Right renal cortex interstitium (tissue), 3 donors: ENCODE measurements around the gene NXN. TPM values are rescaled to one million over a fixed set of nuclear protein-coding genes. Genes with fewer than 3 reads are reported as not detected.
"Not testable (repeated sequence)": the region's sequence is repeated elsewhere in the genome, so short reads cannot be mapped to it uniquely, and the experiment has no call there.

ENCODE experiments used
- DNase-seq, 3 donors: peaks; one replicate each; pipeline ENCODE4 v3.0.0-alpha.2; 2013; ENCODE audit warnings: low read depth in 3 of 3, low spot score in 2 of 3
- polyA plus RNA-seq, 3 donors: library from polyadenylated mRNA; unstranded; fragments of 120-200 nt; gene quantifications; one replicate each; pipeline ENCODE4 v1.2.1, GENCODE V29; 2013; ENCODE audit not compliant: insufficient read length in 3 of 3

NXN gene
- polyA plus RNA-seq, 3 donors = 30.7 to 35.4 (median 32.9) TPM

DNA sequence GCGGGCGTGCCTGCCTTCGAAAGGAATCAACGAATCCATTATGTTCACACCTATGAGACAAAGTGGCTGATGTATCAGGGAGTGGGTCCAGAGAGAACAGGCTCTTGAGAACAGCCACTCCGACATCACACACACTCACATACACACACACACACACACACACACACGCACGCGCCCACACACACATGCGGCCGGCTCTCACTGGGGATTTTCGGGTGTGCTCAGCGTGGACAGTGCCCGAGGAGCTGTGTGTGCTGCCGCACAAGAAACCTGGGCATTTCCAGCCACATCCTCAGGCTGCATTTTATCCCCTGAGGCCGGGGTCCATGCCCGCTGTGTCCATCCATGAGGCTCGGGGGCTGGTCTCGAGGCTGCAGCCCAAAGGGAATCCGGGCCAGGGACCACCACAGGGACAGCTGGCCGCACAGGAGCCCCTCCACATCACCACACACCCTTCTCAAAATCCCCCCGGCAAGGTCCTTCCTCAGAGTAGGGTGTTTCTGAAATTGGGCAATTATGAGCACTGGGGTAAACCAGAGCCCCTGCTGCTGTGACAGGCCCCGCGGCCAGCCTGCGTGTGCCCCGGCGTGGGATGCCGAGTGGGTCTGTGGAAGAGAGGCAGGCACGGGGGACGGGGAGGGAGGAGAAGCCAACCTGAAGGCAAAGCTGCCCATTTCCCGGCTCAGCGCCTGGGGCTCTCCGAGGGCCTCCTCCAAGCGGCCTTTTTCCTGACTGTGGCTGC, 172.6 kb downstream of the NXN start:
- no peak for DNase-seq

DNA sequence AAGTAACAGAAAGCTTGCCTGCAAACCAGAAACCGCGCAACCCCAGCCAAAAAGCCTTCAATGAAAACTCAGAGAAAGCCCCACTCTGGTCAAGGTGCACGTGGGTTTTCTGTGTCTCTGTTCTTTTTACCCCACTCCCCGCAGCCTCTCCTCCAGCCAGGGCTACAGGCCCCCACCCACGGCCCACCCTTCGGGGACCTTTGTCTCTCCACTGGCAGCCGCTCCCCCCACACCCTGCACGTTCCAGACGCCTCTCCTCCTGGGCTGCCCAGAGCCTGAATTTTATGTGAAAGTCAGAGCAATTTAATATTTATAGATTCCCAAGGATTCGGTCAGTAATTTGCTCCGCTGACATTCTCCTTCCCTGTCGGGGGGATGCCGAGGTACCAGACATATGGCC, 173.2 kb downstream of the NXN start:
- DNase-seq = no peak

DNA sequence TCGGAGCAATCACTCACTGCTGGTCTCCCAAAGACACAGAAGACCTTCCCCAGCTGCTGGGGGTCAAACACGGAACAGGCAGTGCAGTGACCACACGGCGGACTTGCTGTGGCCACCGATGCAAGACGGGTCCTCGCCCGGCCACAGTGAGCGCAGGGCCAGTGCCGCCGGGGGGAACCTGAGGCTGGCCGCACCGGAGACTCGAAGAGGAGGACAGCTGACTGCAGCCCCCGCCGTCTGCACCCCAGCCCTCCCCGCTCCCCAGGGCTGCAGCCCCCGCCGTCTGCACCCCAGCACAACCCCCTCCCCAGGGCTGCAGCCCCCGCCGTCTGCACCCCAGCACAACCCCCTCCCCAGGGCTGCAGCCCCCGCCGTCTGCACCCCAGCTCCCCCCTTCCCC, 173.7 kb downstream of the NXN start:
- not testable (repeated sequence) for DNase-seq

DNA sequence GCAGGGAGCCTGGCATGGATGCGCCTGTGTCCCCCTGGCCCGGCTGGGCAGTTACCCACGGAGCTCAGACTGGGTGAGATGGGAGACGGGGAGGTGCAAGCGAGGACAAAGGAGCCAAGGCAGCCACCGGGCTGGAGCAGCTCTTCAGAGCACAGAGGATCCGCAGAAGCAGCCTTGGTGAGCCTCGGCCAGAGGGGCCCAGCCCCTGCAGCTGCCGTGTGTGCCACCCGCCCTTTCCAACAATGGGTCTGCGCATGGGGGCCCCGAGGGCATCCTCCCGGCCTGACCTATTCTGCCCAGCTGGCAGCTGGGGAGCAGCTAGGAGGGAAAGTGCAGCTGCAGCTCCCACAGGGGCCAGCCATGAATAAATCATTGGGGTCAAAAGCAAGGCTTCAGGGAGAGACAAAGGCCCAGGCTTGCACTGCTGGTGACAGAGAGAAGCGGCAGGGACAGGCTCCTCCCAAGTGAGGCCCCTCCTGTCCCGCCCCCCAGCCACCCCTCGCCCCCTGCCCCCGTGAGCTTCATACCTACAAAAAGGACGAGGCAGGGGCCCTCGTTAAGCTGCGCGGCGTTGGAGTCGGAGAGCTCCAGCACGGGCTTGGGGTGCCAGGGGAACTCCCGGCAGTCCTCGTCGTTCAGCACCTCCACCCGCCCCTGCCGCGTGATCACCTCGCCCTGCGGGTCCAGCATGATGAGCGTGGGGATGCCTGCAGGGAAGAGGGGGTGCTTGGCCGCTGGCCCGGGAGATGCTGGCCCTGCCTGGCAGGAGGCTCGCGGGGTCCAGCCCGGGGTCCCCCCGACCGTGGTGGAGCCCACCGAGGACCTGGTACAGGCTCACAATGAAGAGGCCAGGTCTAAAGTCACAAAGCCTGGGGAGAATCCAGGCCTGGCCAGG, 174.8 kb downstream of the NXN start:
- DNase-seq = no peak

DNA sequence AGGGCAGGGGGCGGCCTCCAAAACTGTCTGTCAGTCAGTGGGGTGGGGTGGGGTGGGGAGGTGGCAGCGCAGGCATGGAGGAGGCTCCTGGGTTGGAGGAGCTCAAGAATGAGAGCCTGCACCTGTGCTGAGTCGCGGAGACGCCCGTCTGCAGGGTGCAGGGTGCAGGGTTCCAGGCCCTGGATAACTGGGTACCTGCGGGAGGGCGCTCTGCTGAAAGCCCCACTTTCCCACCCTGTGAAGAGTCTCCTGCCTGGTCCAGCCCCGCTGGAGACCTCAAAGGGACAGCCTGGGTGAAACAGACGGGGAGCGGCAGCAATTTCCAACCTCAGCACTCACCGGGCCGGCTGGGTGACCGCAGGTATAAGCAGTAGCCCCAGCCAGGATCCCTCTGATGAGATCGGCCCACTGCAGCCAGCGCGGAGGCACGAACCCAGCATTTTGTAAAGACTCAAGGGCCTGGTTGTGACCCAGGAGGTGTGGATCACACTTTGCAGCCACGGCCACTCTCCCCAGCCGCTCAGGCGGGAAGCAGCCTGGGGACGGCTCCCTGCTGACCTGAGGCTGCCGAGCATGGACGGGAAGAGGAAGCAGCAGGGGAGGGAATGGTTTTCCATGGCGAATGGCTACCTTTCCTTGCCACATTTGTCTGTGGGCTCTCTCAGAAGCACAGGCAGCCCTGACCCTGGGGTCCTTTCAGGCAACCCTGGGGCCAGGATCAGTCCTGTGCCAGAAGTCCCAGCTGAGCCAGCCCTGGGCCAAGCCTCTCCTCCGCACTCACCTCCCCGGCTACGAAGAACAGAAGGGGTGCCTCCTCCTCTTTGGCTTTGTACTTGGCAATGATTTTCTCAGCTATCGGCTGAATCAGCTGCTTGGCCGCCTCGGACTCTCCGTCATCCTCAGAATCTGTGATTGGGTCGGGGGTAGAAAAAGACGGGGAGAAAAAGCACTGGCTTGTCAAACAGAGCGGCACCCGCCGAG, 176.4 kb downstream of the NXN start:
- no peak for DNase-seq

DNA sequence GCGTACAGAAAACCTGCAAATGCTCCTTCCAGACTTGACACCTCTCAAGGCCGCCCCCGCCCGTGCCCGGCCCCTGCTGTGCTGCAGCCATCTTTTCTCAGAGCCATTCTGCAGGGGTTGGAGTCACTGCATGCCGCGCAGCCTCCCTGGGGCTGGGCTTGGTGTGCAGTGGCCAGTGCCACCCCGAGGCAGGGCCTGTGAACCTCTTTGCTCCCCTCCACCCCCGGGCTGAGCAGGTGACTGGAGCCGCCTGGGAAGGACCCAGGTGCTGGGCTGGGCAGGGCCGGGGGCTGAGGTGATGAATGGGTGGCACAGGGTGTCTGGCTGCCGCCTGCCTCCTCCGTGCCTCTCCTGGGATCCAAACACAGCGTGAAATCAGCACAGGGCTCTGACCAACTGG, 177.1 kb downstream of the NXN start:
- DNase-seq = no peak

DNA sequence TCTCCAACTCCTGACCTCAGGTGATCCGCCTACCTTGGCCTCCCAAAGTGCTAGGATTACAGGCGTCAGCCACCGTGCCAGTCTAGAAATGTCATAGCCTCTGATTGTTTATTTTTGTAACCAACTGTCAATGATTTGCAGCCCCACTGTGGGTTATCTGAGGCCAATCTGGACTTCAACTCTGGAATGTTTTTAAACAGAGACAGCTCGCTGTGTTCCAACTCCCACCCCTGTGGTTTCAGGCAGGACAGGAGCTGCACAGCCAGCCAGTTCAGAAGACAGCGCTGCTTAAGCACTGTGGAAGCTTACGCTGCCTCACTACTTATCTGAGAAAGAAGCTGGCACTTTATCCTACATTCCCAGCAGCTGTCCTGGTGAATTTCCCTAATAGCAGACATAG, 177.9 kb downstream of the NXN start:
- DNase-seq = no peak

DNA sequence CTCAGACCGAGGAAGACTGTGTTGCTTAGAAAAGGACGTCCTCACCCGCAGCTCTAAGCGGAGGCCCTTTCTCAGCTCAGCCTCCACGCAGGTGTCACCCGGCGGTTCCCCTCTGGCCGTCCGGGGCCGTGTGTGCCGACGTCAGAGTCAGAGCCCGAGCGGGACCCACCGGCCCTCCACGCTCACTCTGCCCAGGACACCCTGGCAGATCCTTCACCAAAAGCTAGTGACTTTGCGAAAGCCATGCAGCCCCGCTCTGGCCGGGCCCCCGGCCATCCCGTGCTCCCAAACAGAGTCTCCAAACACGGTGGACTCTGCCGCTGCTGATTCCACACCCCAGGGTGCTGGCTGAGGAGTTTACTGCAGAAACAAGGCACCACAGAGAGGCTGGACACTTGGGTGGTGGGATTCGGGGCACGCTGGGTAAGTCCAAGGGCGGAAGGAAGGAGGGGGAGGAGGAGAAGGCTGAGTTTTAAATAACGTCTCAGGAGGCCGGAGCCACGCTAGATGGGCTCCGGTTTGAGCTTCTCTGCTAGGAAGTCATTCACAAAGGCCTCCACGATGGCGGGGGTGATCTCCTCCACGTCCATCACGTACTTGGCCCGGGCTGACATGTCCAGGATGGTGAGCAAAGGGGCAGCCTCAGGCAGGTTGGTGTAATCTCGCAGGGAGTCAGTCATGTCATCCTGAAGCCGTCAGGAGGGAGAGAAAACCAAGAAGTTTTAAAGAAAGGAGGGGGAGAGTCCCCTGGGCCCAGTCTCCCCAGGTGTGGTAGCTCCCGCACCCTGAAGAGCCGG, 178.9 kb downstream of the NXN start:
- no peak for DNase-seq

DNA sequence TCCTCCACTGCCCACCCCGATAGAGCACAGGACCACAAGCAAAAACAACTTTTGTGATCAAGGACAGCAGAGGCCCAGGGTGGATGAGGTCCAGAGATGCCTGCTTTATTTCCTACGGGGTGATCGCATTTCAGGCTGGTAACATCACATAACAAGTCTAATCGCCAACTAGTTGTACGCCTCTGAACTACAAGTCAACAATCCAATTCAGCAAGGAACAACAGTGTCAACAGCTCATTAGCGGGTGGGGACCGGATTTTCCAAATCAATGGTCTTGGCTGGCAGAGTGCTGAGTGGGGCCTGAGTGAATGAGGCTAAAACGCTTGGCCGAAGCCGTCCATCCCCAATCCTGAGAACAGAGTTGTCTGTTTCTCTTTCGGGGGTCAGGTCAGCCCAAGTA, 180.3 kb downstream of the NXN start:
- DNase-seq = no peak

DNA sequence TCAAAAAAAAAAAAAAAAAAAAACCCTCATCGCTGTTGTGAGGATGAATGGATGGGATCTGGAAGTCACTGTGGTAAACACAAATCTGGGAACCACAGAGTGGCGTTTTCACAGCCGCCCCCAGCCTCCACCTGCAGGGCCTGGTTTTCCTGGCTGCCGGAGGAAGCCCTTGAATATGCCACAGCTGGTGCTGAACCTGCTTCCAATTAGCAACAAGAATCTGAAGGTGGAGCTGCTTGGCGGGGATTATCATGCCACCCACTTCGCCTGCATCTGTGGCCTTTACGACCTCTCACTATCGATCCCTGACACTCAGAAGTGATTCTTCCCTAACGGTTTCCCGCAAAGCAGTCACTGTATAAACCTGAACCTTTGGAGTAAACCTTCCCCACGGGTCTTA, 181.3 kb downstream of the NXN start:
- DNase-seq = no peak

DNA sequence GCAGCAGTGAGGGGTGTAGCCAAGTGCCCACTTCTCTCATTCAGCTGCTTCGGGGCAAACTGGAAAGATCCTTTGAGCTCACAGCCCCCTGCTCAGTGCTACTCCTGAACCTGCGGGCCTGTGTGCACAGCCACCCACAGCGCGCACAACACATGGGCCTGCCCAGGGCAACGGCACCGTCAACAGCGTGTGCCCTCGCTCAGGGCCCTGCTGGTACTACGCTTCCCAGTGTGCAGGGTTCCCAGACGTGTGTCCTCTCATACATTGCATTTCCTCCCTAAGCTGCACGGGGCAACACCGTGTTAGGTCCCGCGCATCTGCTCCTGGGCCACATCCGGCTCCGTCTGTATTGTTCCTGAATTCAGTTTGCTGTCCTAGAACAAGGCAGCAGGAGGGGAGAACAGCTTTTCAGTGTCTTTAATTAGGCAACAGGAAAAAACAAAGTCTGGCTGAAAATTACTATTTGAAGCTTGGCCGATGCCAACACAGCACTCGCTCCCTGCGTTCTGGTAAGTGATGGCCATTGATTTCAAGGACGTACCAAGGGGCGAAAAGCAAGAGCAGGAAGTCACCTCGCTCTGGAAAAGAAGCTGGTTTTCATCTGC, 182.2 kb downstream of the NXN start:
- DNase-seq = no peak

DNA sequence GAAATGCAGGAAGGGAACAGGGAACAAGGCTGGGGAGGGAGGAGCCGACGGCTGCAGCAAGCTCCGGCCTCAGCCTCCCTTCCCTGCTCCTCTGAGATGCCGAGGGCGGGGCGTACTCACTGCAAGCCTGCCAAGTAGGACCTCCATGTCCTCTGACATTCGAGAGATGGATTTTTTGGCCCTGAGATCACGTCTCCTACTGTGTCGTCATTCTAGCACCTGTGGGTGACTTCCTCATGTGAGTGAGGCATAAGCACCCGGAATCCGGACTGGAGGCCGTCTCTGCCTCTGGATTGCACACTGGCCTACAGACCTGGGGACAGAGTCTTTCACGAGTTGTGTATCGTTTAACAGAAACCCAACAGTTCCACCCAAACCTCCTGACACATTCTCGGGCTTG, 183.0 kb downstream of the NXN start:
- DNase-seq = no peak

DNA sequence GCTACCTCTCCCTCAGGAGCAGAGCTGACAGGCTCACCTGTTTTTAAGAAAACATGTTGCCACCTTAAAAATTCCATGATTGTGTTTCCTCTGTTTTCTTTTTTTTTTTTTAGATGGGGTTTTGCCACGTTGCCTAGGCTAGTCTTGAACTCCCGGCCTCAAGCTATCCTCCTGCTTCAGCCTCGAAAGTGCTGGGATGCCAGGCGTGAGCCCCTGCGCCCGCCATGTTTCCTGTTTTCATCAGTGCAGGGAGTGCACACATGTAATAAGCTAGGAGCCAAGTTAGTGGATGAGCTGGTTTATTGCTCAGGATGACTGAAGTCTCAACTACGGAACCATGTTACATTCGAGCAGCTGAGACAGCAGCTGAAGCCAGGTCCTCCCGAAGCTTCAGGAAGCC, 183.9 kb downstream of the NXN start:
- no peak for DNase-seq

DNA sequence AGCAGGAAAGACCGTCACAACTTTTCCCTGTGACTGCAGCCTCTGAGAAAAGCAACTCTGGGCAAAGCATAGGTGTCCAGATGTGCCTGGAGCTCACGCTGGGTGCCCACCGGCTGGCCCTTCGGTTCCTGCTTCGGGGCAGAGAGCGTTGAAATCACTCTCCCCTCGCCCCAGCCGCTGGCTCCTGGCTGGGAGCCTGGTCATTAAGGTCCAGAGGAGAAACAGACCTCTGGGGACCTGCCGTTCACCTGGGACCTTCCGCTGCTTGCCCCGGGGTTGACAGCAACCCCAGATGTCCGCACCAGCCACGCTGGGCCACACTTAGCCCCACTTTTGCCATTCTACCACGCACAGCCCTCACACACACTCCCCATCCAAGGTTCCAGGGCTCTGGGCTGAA, 184.3 kb downstream of the NXN start:
- no peak for DNase-seq

DNA sequence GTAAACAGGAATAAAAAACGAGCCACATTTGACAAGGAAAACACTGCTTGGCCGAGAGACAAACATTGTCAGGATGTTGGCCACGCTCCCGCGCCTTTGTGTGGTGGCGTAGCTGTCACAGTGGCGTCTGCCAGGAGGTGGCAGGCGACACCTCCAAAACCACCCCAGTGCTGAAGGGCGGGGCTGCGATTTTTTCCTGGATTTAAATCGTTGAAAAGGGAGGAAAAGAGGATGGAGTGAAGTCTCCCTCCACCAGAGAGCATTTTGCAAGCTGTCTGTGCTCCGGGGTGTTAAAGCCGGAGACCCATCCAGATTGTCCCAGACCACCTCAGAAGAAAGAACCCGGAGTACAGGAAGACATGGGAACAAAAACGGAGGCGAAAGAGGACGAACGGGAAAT, 184.7 kb downstream of the NXN start:
- peak; percentile 56 to 76 (median 68) for DNase-seq

DNA sequence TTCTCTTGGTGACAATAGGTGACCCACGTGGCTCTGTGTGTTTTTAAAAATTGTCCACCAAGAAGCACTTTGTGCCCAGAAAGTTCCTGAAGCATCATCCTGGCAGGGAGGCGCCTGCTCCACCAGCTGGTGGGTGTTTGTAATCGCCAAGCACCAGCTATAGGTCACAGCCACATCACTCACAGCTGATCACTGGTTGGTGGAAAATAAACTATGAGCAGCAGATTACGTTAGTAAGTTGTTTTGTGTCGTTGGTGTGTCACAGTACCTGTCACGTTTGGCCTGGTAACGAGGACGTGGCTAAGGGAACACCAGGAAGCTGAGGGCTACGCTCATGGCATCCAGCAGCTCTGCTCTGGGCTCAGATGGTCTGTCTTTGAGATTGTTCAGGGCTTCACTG, 187.3 kb downstream of the NXN start:
- no peak for DNase-seq

DNA sequence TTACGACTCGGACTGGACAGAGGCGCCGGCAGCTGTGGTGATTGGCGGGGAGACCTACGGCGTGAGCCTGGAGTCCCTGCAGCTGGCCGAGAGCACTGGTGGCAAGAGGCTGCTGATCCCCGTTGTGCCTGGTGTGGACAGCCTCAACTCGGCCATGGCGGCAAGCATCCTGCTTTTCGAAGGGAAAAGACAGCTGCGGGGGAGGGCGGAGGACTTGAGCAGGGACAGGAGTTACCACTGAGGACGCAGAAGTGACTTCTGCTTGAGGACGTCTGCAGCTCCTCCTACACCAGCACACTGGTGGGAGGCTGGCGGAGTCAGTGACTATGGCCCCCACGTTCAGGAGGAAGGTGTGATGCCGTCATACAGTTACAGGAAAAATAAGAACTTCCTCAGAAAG, 187.7 kb downstream of the NXN start:
- no peak for DNase-seq

DNA sequence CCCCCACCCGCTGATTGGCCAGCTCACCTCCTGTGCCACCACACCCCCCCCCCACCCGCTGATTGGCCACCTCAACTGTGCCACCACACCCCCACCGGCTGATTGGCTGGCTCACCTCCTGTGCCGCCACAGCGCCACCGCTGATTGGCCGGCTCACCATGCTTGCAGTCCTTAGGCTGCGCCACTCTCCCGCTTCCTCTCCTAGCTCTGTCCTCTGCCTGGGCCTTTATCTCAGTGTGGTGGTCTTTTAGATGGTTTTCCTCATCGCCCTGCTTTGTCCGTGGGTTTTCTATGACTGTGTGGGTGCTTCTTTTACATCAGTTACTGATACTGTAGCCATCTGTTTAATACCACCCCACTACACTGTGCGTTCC, 188.7 kb downstream of the NXN start:
- not testable (repeated sequence) for DNase-seq

DNA sequence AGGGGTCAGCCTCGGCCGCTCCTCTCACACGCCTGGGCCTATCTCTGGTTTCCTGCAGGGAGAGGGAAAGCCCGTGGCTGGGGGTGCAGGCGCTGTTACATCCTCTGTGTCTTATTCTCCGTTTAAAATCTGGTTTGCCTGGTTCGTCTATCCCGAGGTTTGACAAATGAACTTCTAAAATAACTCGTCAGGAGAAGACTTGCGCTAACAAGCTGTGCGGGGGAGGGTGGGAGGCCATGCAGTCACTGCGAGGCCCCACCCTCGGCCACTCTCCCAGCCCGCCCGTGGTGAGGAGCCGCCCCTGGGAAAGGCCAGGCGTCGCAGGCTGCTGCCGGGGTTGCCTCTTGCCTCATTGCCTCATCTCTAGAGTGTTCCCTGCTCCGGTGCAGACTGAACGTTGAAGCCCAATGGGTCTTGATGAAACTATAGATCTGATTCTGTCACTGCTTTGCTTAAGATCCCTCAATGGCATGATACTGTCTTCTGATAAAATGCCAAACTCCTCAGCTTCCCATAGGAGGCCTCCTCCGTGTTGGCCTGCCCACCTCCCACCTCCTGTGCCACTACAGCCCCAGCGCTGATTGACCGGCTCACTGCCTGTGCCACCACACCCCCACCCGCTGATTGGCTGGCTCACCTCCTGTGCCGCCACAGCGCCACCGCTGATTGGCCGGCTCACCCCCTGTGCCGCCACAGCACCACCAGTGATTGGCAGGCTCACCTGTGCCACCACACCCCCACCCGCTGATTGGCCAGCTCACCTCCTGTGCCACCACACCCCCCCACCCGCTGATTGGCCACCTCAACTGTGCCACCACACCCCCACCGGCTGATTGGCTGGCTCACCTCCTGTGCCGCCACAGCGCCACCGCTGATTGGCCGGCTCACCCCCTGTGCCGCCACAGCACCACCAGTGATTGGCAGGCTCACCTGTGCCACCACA, 189.4 kb downstream of the NXN start:
- not testable (repeated sequence) for DNase-seq
